KMS-11 (cell line): ENCODE results near the gene TCF23.

Experiments
- H2AFZ ChIP-seq: fragments of 200-600 bp; sonication (generic); 2 replicates; pipeline ENCODE4 v1.6.1; 2016; ENCODE audit warnings: antibody characterized with exemption, mixed run types, low read depth
- H3K27ac ChIP-seq: fragments of 200-600 bp; sonication (generic); 2 replicates; pipeline ENCODE4 v1.6.1; 2016; ENCODE audit warnings: mild to moderate bottlenecking, mixed run types
- H3K27me3 ChIP-seq: fragments of 200-600 bp; sonication (generic); 2 replicates; pipeline ENCODE4 v1.6.1; 2017; ENCODE audit warnings: mild to moderate bottlenecking, low read depth, mixed run types, moderate library complexity; ENCODE audit not compliant: insufficient read depth
- H3K36me3 ChIP-seq: fragments of 200-600 bp; sonication (generic); 2 replicates; pipeline ENCODE4 v1.6.1; 2017; ENCODE audit warnings: mild to moderate bottlenecking, mixed run types; ENCODE audit not compliant: insufficient read depth
- H3K4me1 ChIP-seq: fragments of 200-600 bp; sonication (generic); 2 replicates; pipeline ENCODE4 v1.6.1; 2016; ENCODE audit warnings: mild to moderate bottlenecking, low read depth, mixed run types; ENCODE audit not compliant: poor library complexity, severe bottlenecking
- H3K4me2 ChIP-seq: fragments of 200-600 bp; sonication (generic); 2 replicates; pipeline ENCODE4 v1.7.0; 2016; ENCODE audit warnings: mild to moderate bottlenecking, mixed run types
- H3K4me3 ChIP-seq: fragments of 200-600 bp; sonication (generic); IDR thresholded peaks from 2 replicates; pipeline ENCODE4 v1.6.1; 2017; ENCODE audit warnings: low read depth, low read length, mixed read lengths; ENCODE audit not compliant: insufficient read depth
- H3K79me2 ChIP-seq: fragments of 200-600 bp; sonication (generic); 2 replicates; pipeline ENCODE4 v1.6.1; 2016; ENCODE audit warnings: low read depth, mixed run types; ENCODE audit not compliant: insufficient read depth
- H3K9ac ChIP-seq: fragments of 200-600 bp; sonication (generic); 2 replicates; pipeline ENCODE4 v1.6.1; 2016; ENCODE audit warnings: mild to moderate bottlenecking, mixed run types
- H4K20me1 ChIP-seq: fragments of 200-600 bp; sonication (generic); 2 replicates; pipeline ENCODE4 v1.6.1; 2016; ENCODE audit warnings: mild to moderate bottlenecking, mixed run types; ENCODE audit not compliant: insufficient read depth
- TF ChIP-seq, protein P1 (sequence below): fragments of 200-600 bp; sonication (generic); conservative IDR thresholded peaks from 2 replicates; pipeline ENCODE4 v1.6.1; 2017; ENCODE audit warnings: low read depth, mild to moderate bottlenecking, antibody characterized with exemption, low read length, moderate library complexity, mixed read lengths

Gene TCF23

DNA sequence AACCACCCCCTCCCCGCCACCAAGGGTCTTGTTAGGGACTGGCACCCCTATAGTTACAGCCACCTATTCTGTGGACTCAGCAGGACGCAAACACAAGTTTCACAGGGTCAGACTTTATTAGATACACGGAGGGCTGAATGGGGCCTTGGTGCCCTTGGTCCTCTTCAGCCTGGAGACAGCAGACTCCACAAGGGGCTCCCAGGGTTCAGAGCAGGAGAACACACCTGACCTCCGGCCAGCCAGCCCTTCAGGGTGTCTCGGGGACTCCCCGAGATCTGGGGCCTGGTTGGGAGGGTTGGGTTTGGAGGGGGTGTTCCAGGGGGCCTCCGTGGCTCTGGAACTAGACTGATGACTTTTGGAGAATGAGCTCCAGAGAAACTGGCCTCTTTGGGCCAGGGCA lies 12.1 kb upstream of the TCF23 start:
- TF ChIP-seq, protein P1, sequence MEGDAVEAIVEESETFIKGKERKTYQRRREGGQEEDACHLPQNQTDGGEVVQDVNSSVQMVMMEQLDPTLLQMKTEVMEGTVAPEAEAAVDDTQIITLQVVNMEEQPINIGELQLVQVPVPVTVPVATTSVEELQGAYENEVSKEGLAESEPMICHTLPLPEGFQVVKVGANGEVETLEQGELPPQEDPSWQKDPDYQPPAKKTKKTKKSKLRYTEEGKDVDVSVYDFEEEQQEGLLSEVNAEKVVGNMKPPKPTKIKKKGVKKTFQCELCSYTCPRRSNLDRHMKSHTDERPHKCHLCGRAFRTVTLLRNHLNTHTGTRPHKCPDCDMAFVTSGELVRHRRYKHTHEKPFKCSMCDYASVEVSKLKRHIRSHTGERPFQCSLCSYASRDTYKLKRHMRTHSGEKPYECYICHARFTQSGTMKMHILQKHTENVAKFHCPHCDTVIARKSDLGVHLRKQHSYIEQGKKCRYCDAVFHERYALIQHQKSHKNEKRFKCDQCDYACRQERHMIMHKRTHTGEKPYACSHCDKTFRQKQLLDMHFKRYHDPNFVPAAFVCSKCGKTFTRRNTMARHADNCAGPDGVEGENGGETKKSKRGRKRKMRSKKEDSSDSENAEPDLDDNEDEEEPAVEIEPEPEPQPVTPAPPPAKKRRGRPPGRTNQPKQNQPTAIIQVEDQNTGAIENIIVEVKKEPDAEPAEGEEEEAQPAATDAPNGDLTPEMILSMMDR = no peak
- Histone ChIP-seq H3K27me3 (no peaks in the 10 kb centered on the region), H2AFZ (no peak overlapping the region), H4K20me1 (no peaks in the 10 kb centered on the region), H3K36me3 (no peaks in the 10 kb centered on the region), H3K27ac (no peak overlapping the region), H3K4me2 (no peak overlapping the region), H3K79me2 (peaks cover 15% of the 10 kb centered on the region), H3K9ac (no peak overlapping the region), H3K4me3 (no peak overlapping the region), H3K4me1 (peaks cover 9% of the 10 kb centered on the region)

DNA sequence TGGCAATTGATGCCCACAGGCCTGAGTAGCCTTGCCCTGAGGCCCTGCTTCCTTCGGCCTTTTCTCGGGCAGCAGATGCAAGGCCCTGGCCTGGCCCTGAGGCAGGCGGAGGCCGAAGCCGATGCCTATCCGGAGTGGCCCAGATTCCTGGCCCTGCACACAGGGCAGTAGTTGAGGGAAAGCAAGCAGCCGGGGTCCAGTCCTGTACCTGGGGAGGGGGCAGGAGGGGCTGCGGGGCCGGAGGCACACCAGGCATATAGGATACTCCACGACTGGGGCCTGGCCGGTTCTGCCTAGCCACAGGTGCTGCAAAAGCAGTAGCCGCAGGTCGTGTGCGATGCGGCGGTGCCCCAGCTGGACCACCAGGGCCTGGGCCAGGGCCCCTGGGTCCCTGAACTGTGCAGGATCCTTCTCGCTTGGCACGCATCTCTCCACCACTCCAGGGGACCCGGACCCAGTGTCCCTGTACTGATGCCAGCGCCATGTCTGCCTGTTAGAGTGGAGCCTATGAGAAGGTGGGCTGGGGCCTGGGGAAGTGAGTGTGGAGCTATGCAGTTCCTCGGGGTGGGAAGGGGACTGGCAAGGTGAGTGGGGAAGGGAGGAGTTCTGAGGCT lies 11.4 kb upstream of the TCF23 start:
- H4K20me1 ChIP-seq = no peaks in the 10 kb centered on the region
- TF ChIP-seq, protein P1 = no peak
- H3K27me3 ChIP-seq = no peaks in the 10 kb centered on the region
- peaks cover 15% of the 10 kb centered on the region for H3K79me2 ChIP-seq
- H3K4me2 ChIP-seq = no peak overlapping the region
- H3K4me1 ChIP-seq = peaks cover 9% of the 10 kb centered on the region
- no peaks in the 10 kb centered on the region for H3K36me3 ChIP-seq
- no peak overlapping the region for H3K4me3 ChIP-seq
- no peak overlapping the region for H3K27ac ChIP-seq
- no peak overlapping the region for H2AFZ ChIP-seq
- no peak overlapping the region for H3K9ac ChIP-seq

DNA sequence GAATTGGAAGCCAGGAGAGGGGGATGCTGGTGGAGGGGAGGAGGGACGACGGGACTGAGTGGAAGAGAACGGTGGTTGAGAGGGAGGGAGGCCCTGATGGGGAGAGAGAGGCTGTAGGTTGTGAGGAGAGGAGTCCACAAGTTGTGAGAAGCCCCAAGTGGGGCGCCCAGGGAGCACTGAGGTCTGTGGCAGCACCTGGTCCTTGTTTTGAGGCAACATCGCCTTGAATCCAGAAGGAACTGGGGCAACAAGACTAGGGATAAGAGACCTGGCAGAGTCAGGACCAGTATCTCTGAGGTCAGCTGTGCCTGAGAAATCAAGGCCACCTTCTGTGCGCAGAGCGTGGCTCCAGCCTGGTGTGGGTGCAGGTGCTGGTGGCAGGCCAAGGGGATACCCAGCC lies 10.7 kb upstream of the TCF23 start:
- H3K27ac ChIP-seq = no peak overlapping the region
- peaks cover 4% of the 10 kb centered on the region for H3K4me1 ChIP-seq
- no peak overlapping the region for H3K4me3 ChIP-seq
- TF ChIP-seq, protein P1 = no peak
- peaks cover 12% of the 10 kb centered on the region; the same call in 1 of the 2 replicates for H3K79me2 ChIP-seq
- H3K27me3 ChIP-seq = no peaks in the 10 kb centered on the region
- no peak overlapping the region for H2AFZ ChIP-seq
- no peaks in the 10 kb centered on the region for H4K20me1 ChIP-seq
- no peak overlapping the region for H3K9ac ChIP-seq
- no peak overlapping the region for H3K4me2 ChIP-seq
- no peaks in the 10 kb centered on the region for H3K36me3 ChIP-seq

DNA sequence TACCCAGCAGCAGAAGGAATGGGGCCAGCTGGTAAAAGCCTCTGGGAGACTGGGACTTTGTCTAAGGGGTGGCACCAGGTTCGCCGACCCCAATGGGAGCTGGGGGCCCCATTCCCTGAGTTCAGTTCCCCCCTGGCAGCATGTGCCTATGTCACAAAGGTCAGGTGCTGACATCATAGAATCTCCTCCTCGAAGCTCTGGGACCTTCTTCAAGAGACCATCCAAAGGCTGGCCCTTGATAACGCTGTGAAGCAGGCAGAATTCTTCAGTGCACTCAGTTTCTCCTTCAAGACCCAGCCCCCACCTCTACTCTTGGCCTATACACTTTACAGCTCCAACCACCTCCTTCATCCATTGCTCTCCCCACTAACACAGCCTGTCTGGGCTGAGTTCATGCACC lies 9.5 kb upstream of the TCF23 start, which contains the start of gene PRR30:
TSS of gene PRR30 (minus strand) at position 101 of the 400 bp plus-strand sequence. CDS start 1,081 bp downstream, outside the sequence.
- Histone ChIP-seq H2AFZ (no peak within 1 kb of the TSS), H3K9ac (no peak within 1 kb of the TSS), H3K4me3 (no peak within 1 kb of the TSS), H3K27me3 (no peaks in the 10 kb centered on the region), H3K4me1 (no peaks in the 10 kb centered on the region), H3K36me3 (no peaks in the 10 kb centered on the region), H3K79me2 (no peaks in the 10 kb centered on the region), H3K27ac (no peak within 1 kb of the TSS), H4K20me1 (no peaks in the 10 kb centered on the region), H3K4me2 (no peak within 1 kb of the TSS)
- TF ChIP-seq, protein P1 = no peak
